Measurements from ENCODE around the gene TMEM30B. TPM values are rescaled to one million over a fixed set of nuclear protein-coding genes. Genes with fewer than 3 reads are reported as not detected.

Gene TMEM30B
- polyA plus RNA-seq, 1 of the 3 experiments (the other 2 are of a cell fraction) = 0.15 TPM

DNA sequence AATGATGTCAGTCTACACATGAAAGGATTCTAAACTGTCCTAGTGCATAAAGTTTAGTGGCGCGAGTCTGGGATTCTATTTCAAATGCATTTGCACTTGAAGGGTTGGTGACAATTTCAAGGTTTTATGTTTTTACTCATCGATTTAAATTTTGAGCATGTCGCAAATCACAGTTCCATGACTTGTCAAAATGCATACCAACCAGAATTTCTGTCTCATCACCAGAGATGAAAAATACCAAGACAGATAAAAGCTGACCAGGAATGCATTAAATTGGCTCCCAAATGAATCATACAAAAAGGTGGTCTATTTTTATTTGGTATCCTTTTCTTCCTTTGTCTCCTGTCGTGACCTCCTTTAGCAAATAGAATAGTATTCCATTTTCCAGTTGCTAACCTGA is 25.2 kb downstream of the TMEM30B start:
- ChIA-PET CTCF (interaction anchor here (9.5 kb wide), 1 partner anchor 632 kb away, joined by 119 read pairs; no protein-coding TSS in a partner anchor), POLR2A (no interaction called here)
- Histone ChIP-seq H3K4me3 (ENCODE audit: low read depth in 2 of 2, low read length in 1 of 2) (no peak overlapping the region), H3K4me2 (0 out of 2 replicates have a peak overlapping the region, but pooled peaks have one; percentile 9), H3K79me2 (ENCODE audit: insufficient read depth) (no peaks in the 10 kb centered on the region), H3F3A (replicated peaks; ENCODE audit: insufficient read depth) (peaks cover 63% of the 10 kb centered on the region), H3K9me3 (no peaks in the 10 kb centered on the region), H3K27ac (ENCODE audit: low read depth in 2 of 2, low read length in 1 of 2) (peak overlapping the region; percentile 89 to 99; a peak in 3 of 4 replicates), H3K9ac (no peak overlapping the region), H3K9me2 (no peaks in the 10 kb centered on the region), H2AFZ (ENCODE audit: low read depth) (no peak overlapping the region), H3K27me3 (ENCODE audit: insufficient read depth) (no peaks in the 10 kb centered on the region), H4K20me1 (ENCODE audit: insufficient read depth) (no peaks in the 10 kb centered on the region), H3K4me1 (ENCODE audit: control insufficient read depth in 1 of 2, insufficient read depth in 2 of 2, low read depth in 1 of 2, low read length in 1 of 2) (peaks cover 23 to 36% of the 10 kb centered on the region in 2 experiments), H3K36me3 (replicated peaks in 1 of 2; ENCODE audit: control insufficient read depth in 1 of 2, insufficient read depth in 2 of 2, low read length in 1 of 2) (no peaks in the 10 kb centered on the region)
- 34% methylated on average over 5 of the region's 5 CpGs for WGBS (ENCODE audit: low lambda C conversion rate)
- no peak for DNase-seq
- TF ChIP-seq SMC3 (IDR thresholded peaks at IDR 0.05; ENCODE audit: low read depth, low read length) (no peak), NRF1 (IDR thresholded peaks at IDR 0.05; ENCODE audit: low read depth, low read length) (no peak), SIN3A (IDR thresholded peaks at IDR 0.05; ENCODE audit: borderline replicate concordance, low read depth, low read length) (peak; percentile 64; the same call in 1 of the 2 replicates), FOXM1 (IDR thresholded peaks at IDR 0.05; ENCODE audit: low read depth) (peak; percentile 77), MEF2A (IDR thresholded peaks at IDR 0.05; ENCODE audit: borderline replicate concordance, low read depth) (peak; percentile 72; the same call in 1 of the 2 replicates), RXRA (IDR thresholded peaks at IDR 0.05; ENCODE audit: borderline replicate concordance, low read depth) (0 out of 2 replicates have a peak, but pooled peaks have one; percentile 33), RFX5 (IDR thresholded peaks at IDR 0.05; ENCODE audit: low read length) (no peak), MXI1 (IDR thresholded peaks at IDR 0.05; ENCODE audit: low read depth, low read length) (no peak), YY1 (IDR thresholded peaks at IDR 0.05; ENCODE audit: low read depth) (no peak), TAF1 (IDR thresholded peaks at IDR 0.05; ENCODE audit: borderline replicate concordance, low read depth, low read length) (no peak), EP300 (IDR thresholded peaks at IDR 0.05; ENCODE audit: borderline replicate concordance in 1 of 2, low read depth in 1 of 2, low read length in 1 of 2) (peak; percentile 41 to 96; a peak in 3 of 4 replicates), FOSL2 (IDR thresholded peaks at IDR 0.05; ENCODE audit: borderline replicate concordance, low read depth) (peak; percentile 58), RAD21 (IDR thresholded peaks at IDR 0.05; ENCODE audit: low read length) (no peak), ELF1 (IDR thresholded peaks at IDR 0.05) (no peak; the same call in 1 of the 2 replicates), TEAD4 (IDR thresholded peaks at IDR 0.05; ENCODE audit: borderline replicate concordance, insufficient read depth) (peak; percentile 89), GABPA (IDR thresholded peaks at IDR 0.05; ENCODE audit: low read depth) (no peak), JUND (IDR thresholded peaks at IDR 0.05) (peak; percentile 73), CHD2 (IDR thresholded peaks at IDR 0.05; ENCODE audit: low read length, partially characterized antibody) (no peak), GATA2 (CRISPR knock-in tag; IDR thresholded peaks at IDR 0.05) (no peak), POLR2AphosphoS5 (IDR thresholded peaks at IDR 0.05; ENCODE audit: low read depth, low read length) (peak; percentile 70; the same call in 1 of the 2 replicates), NFIC (IDR thresholded peaks at IDR 0.05; ENCODE audit: borderline replicate concordance) (peak; percentile 58)
- TF ChIP-seq, protein P1, sequence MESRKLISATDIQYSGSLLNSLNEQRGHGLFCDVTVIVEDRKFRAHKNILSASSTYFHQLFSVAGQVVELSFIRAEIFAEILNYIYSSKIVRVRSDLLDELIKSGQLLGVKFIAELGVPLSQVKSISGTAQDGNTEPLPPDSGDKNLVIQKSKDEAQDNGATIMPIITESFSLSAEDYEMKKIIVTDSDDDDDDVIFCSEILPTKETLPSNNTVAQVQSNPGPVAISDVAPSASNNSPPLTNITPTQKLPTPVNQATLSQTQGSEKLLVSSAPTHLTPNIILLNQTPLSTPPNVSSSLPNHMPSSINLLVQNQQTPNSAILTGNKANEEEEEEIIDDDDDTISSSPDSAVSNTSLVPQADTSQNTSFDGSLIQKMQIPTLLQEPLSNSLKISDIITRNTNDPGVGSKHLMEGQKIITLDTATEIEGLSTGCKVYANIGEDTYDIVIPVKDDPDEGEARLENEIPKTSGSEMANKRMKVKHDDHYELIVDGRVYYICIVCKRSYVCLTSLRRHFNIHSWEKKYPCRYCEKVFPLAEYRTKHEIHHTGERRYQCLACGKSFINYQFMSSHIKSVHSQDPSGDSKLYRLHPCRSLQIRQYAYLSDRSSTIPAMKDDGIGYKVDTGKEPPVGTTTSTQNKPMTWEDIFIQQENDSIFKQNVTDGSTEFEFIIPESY (IDR thresholded peaks at IDR 0.05; ENCODE audit: borderline replicate concordance, low read depth) = 0 out of 2 replicates have a peak, but pooled peaks have one; percentile 37
- TF ChIP-seq, protein P2, sequence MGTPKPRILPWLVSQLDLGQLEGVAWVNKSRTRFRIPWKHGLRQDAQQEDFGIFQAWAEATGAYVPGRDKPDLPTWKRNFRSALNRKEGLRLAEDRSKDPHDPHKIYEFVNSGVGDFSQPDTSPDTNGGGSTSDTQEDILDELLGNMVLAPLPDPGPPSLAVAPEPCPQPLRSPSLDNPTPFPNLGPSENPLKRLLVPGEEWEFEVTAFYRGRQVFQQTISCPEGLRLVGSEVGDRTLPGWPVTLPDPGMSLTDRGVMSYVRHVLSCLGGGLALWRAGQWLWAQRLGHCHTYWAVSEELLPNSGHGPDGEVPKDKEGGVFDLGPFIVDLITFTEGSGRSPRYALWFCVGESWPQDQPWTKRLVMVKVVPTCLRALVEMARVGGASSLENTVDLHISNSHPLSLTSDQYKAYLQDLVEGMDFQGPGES (IDR thresholded peaks at IDR 0.05; ENCODE audit: low read depth, low read length) = no peak
- TF ChIP-seq, protein P3, sequence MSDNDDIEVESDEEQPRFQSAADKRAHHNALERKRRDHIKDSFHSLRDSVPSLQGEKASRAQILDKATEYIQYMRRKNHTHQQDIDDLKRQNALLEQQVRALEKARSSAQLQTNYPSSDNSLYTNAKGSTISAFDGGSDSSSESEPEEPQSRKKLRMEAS (IDR thresholded peaks at IDR 0.05; ENCODE audit: low read depth) = no peak
- TF ChIP-seq, protein P4, sequence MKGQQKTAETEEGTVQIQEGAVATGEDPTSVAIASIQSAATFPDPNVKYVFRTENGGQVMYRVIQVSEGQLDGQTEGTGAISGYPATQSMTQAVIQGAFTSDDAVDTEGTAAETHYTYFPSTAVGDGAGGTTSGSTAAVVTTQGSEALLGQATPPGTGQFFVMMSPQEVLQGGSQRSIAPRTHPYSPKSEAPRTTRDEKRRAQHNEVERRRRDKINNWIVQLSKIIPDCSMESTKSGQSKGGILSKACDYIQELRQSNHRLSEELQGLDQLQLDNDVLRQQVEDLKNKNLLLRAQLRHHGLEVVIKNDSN (IDR thresholded peaks at IDR 0.05; ENCODE audit: borderline replicate concordance, low read depth) = no peak
- TF ChIP-seq, protein P5, sequence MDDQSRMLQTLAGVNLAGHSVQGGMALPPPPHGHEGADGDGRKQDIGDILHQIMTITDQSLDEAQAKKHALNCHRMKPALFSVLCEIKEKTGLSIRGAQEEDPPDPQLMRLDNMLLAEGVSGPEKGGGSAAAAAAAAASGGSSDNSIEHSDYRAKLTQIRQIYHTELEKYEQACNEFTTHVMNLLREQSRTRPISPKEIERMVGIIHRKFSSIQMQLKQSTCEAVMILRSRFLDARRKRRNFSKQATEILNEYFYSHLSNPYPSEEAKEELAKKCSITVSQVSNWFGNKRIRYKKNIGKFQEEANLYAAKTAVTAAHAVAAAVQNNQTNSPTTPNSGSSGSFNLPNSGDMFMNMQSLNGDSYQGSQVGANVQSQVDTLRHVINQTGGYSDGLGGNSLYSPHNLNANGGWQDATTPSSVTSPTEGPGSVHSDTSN (IDR thresholded peaks at IDR 0.05) = peak; percentile 97
- TF ChIP-seq, protein P6, sequence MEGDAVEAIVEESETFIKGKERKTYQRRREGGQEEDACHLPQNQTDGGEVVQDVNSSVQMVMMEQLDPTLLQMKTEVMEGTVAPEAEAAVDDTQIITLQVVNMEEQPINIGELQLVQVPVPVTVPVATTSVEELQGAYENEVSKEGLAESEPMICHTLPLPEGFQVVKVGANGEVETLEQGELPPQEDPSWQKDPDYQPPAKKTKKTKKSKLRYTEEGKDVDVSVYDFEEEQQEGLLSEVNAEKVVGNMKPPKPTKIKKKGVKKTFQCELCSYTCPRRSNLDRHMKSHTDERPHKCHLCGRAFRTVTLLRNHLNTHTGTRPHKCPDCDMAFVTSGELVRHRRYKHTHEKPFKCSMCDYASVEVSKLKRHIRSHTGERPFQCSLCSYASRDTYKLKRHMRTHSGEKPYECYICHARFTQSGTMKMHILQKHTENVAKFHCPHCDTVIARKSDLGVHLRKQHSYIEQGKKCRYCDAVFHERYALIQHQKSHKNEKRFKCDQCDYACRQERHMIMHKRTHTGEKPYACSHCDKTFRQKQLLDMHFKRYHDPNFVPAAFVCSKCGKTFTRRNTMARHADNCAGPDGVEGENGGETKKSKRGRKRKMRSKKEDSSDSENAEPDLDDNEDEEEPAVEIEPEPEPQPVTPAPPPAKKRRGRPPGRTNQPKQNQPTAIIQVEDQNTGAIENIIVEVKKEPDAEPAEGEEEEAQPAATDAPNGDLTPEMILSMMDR (IDR thresholded peaks at IDR 0.05) = no peak
- TF ChIP-seq, protein P7, sequence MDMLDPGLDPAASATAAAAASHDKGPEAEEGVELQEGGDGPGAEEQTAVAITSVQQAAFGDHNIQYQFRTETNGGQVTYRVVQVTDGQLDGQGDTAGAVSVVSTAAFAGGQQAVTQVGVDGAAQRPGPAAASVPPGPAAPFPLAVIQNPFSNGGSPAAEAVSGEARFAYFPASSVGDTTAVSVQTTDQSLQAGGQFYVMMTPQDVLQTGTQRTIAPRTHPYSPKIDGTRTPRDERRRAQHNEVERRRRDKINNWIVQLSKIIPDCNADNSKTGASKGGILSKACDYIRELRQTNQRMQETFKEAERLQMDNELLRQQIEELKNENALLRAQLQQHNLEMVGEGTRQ (IDR thresholded peaks at IDR 0.05; ENCODE audit: borderline replicate concordance, low read depth, low read length) = no peak

All from SK-N-SH (cell line).